Stimulated activated CD8-positive, alpha-beta memory T cell treated with anti-CD3 and anti-CD28 coated beads, Interleukin-7, amount 100 ng/mL, for 48 hours (primary cell): Measurements from ENCODE around the gene TMEM185A.
"Not testable (repeated sequence)": the region's sequence is repeated elsewhere in the genome, so short reads cannot be mapped to it uniquely, and the experiment has no call there.

Experiments used
- DNase-seq, 2 donors: peaks; one replicate each; pipeline ENCODE4 v3.0.0-alpha.2; 2020; ENCODE audit warnings: low read depth in 1 of 2; ENCODE audit errors: extremely low read depth in 1 of 2

TMEM185A gene

DNA sequence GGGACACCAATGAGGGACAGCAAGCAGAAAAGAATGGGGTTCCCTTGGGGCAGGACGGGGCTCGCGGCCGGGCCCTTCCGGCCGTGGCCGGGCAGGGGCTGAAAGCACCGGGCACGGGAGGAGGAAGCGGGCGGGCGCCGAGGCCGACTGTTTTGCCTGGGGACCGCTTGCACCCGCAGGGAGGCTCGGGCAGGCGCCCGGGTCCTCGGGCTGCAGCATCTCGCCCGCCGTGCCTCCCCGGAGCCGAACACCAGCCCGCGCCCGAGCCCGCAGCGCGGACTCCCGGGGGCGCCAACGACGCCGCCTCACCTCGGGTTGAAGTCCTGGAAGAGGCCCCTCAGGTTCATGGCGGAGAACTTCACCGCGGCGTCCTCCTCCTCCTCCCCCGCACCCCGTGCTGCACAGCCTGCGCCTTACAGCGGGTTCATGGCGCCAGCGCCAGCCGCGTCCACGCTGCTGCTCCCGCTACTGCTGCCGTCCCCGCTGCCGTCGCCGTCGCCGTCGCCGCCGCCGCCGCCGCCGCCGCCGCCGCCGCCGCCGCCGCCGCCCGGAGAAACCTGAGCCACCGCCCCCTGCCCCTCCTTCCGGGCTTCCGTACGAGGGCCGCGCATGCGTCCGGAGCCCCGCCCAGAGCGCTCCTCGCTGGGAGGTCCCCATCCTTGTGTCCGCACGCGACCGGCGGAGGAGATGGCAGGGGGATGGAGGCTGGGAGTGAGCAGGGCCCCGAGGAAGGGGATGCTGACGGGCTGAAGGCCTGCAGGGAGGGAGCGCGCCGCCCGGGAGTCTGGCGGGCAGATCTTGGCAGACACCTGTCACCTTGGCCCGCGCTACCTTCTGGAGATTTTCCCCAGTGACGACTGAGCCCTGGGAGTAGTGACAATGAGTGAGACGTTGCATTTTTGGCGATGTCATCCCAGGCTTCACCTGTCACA lies at the start of gene TMEM185A:
TSS of gene TMEM185A (minus strand) at position 559 of the 932 bp plus-strand sequence. CDS start at position 347, 212 bp downstream.
- peak; percentile 46 to 62 for DNase-seq

DNA sequence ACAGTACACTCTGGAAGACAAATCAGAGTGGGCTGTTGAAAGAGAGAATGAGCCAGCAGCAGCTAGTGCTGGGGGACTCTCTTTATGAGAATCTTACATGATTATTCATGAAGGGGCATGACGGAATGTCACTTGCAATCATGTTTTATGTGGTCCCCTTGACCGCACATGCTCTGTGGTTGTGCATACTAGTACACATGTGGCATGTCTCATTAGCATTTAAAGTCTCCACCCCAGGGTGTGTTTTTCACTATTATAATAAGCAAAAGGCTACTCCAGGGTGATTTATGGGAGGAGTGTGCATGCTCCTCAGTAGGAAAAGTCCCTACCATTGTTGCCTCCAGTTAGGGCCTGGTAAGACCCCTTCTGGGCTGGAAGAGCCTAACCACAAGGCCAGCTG lies 49.6 kb upstream of the TMEM185A start:
- DNase-seq: no peak

DNA sequence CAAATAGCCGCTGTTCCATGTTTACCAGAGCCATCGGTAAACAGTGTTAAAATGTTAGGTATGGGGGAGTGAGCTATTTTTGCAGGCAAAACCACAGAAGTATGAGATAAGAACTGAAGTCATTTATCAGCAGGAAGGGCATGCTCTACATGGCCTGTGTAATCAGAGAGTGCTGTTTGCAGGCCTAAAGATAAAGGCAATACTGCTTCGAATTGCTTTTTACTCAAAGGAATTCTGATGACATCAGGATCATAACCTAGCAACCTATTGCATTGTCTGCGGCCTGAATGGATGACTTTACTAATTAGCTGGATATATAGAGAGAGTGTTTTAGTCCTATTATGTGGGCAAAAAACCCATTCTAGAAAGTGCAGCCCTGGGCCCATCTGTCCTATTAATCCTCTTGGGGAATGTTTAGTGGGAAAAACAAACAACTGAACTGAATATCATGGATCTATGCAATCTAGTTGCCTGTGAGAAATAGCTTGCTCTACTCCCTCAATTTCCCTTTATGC lies 47.6 kb upstream of the TMEM185A start:
- not testable (repeated sequence) for DNase-seq

DNA sequence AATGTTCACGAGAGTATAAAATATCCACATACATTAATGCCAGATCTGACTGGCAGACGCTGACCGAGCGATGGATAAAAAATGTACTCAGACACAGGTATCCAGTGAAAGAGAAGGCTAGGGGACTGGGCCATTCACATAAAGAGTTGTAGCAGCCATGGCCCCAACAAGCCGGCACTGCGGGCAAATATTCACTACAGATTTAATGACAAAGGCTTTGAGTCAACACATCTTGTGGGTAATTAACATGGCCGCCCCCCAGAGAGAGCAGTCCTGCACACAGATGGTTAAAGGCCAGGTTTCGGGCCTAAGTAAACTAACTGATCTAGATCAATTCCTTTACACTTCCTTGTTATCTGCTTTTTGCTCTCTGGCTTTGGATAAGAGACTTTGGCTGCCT lies 44.0 kb upstream of the TMEM185A start:
- DNase-seq: not testable (repeated sequence)

DNA sequence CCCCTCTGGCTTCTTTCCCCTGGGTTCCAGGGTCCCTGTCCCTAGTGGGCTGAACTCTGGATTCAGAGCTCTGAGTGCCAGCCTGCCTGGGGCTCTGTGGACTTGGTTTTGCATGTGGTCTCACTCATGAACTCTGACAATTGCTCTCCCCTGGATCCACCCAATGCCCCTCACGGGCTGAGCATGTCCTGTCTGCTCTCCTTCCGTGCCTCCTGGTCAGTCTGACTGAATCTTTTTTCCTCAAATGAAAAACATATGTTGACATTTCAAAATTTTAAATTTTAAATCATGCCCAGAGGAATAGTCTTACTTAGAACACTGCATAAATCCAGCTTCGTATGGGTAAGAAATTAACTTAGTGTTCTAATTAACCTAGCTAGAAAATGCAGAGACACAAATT lies 43.5 kb upstream of the TMEM185A start:
- DNase-seq: not testable (repeated sequence)

DNA sequence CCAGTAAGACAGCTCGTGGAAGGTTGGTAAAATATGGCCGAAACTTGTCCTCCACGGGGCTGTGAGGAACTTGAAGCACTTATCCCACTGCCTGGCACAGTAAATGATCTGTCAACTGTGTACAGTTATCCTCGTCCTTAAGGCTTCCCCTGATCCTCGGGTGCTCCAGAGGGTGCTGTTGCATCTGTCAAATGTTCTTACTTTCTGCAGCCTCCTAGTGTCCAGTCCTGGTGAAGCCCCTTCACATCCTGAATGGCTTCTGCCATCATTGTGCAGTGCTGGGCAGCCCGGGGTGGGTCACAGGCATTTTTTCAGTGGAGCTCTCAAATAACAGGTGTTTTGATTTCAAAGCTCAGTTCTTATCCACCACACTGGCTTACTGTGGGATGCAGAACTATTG lies 29.0 kb upstream of the TMEM185A start:
- not testable (repeated sequence) for DNase-seq

DNA sequence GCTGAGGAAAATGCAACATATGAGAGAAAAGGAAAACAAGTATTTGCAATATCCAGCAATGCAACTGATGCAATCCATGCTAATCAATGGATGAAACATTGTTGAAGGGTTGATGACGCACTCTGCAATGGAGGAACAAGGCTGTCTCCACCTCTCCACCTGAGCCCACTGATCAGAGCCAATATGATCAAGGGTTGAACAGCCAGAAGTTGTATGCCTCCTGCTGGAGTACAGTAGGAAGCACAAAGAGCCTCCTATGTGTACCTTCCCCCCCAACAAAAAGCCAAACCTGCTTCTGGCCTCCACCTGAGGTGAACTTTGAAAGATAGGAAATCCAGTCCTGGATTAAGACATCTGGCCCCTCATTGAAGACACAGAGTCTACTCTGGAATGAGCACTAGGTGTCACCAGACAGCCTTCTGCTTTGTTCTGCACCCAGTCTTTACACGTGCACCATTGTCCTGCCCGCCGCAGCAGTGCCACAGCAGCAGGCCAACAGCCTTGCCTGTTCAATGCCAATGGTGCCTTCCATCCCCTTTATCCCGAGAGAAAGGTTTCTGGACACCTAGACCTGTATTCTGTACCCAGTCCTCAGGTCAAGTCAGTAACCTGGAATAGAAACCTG lies 24.8 kb upstream of the TMEM185A start:
- not testable (repeated sequence) for DNase-seq

DNA sequence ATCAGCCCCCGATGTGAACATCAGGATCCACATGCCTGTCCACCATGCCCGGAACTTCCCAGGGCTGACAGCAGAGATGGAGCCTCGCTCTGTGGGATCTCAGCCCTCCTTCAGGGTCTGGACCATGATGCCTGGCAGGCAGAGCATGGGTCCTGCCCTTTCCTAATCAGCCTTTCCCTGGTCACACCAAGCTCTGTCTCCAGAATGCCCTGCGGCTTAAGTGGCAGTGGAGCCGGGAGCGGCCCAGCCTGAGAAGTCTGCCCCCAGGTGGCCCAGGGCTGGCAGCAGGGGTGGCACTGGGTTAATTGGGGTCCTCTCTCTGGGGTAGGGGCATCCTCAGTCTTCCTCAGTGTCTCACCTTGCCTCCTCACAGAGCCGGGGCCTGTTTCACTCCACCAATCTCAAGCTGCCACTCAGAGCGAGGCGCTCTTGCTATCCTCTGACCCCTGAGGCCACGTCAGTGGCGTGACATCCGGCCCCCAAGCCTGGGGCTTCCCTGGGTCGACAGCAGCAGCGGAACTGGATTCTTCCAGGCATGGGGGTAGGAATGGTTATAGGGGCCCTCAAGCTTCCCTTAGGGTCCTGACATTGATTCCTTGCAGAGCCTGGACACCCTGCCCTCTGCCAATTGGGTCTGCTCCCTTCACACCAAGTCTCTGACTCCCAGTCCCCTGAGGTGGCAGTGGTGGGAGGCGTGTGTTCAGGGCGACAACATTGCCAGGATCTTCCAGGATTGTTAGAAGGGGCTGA lies 20.8 kb upstream of the TMEM185A start:
- DNase-seq: no peak

DNA sequence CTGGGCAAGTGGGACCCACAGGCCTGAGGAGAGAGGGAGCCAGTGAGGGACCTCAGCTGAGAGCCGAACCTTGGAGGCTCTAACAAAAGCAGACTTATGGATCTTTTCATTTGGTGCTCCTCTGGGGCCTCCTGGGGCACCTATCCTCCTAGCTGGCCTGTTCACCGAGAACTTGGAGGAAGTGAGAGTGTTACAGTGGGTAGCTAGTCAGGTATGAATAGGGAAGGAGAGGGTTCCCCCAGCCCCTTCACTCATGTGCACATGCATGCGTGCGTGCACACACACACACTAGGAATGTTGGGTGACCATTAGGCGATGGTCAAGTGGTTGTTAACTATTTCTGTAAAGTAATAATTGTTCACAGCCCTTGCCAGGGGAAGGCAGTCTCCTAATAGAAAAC lies 18.6 kb upstream of the TMEM185A start:
- no peak for DNase-seq

DNA sequence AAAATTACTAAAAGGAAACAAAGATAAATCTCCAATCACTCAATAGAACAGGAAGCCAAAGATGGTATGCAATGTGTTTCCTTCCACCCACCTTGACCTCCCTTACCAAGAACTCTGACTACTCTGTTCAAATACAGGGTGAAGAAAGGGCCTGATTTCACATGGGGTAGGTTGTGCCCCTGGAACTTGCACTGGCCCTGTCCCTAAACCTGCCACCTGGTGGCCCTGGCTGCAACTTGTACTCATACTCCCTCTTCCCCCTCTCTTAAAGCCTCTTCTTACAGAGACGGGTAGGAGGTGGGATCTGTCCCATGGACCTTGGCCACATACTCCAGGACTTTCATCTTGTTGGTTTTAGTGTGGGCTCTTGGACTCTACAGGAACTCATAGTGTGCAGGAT lies 17.3 kb upstream of the TMEM185A start:
- DNase-seq: no peak

DNA sequence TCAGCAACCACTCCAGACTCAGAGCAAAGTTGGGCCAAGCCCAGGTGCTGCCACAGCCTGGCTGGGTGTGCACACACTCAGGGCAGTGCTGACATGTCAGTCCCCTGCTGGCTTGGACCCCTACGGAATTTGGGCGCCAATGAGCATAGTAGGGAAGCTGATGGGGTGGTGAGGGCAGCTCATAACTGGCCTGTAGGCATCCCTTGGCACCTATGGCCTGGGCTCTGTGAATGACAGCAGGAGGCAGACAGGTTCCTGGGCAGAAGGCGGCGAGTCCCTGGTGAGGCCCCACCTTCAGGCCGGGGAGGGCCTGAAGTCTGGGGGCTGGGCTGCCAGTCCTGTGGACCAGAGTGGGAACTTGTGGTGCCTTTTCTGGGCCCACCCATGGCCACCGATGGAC lies 15.9 kb upstream of the TMEM185A start:
- DNase-seq: no peak

DNA sequence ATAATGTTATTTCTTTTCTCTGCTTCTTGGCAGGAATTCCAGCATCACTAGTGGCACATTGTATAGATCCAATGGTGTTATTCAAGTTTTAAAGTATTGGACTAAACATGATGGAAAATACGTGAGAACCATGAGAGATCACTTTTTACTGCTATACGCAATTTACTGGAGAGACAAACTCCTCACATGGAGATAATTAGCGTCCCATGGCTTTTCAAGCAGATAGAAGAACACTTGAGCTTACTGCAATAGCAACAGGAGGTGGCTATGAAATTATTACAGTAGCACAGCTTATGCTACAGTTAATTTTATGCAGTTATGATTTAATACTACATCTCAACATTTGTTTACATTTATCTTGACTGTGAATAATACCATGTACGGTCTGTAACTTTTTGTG lies 11.9 kb upstream of the TMEM185A start:
- DNase-seq: no peak

DNA sequence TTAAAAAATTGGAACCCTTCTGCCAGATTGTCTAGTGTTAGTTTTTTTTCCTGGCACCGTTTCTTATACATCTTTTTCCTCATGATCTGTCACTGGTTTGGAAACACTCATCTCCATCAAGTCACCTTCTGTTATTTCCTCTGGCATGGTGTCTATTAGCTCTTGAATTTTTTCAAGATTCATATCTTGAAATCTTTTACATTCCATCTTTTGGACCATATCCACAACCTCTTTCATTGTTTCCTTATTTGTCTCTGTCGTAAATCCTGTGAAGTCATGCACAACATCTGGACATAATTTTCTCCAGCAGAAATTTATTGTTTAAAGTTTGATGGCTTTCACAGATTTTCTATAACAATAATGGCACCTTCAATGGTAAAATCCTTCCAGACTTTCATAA lies 10.2 kb upstream of the TMEM185A start:
- no peak for DNase-seq

DNA sequence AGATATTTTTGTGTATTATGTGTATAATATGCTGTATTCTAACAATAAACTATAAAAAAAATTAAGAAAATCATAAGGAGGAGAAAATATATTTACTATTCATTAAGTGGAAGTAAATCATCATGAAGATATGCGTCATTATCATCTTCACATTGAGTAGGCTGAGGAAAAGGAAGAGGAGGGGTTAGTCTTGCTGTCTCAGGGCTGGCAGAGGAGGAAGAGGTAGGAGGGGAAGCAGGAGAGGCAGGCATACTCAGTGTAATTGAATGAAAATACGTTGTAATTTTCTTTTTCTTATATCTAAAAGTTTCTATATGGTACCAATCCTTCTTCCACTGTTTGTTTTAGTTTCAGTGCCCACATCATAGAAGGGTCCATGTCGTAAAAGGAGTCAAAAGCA lies 9.8 kb upstream of the TMEM185A start:
- no peak for DNase-seq

DNA sequence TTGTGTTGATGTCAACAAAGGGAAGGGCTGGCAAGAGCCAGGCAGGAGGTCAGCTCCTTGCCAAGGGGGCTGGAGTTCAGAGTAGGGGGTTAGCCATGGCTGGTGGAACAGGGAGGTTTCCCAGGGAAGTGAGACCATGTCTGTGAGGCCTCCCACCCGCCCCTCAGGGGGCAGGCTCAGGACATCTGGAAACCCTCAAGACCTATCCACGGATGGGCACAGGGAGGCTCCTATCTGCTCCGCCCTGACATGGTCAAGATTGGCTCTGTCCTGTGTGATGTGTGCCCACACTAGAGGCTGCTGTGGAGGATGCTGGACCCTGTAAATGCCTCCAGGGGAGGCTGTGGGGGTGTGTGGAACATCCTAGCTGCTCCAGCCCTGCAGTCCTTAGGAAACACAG lies 8.0 kb upstream of the TMEM185A start:
- no peak for DNase-seq

DNA sequence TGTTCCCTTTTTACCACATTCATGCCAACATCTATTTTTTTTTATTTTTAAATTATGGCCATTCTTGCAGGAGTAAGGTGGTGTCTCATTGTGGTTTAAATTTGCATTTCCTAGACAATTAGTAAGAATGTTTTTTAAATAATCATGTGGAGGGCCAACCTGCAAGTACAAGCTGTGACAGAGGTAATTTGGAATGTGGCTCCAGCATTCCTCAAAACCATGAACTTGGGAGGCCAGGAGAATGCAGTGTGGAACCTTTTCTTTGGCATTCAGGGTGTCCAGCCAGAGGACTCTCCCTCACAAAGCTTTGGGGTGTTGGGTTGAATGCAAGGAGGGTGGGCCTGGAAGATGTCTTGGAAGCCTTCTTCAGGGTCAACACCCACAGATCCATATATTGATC lies 7.3 kb upstream of the TMEM185A start:
- DNase-seq: no peak

DNA sequence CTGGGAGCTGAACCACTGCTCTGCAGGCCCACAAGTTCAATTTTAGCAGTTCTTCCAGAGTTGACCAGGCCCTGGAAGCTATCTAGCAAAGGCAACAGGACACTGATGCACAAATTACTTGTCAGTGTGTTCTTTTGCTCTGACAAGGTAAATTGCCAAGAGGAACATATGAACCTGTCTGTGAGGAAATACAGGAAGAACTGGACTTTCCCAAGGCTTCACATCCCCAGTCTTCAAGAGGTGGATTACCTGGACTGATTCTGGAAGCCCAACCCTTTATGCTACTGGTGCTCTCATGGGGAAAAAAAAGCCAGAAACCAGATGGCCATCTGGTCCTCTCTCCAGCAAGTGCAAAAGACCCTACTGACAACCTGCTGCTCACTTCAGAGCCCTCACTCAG lies 1.9 kb upstream of the TMEM185A start:
- DNase-seq: no peak

DNA sequence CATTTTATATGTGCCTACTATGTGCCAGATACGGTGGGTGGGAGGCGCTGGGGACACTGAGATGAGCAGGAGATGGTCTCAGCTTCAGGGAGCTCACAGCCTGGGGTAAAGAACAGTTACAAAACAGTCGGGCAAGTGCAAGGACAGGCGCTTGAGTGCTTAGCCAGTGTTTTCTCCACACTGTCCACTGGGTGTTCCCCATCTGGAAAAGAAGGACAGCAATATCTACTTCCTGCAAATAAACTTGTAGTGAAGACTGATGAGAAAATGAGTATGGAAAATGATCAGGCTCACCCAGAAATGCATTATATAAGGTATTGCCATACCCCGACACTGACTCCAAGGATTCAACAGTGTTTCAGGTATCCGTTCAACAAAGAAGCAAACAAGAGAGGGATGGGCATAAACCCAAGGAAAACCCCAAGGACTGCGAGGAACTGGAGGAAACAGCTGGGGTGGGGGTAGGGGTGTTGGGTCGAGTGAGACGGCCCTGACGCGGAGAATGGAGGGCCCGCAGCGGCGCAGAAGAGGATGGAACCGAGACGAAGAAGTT lies 835 bp downstream of the TMEM185A start:
- no peak for DNase-seq

DNA sequence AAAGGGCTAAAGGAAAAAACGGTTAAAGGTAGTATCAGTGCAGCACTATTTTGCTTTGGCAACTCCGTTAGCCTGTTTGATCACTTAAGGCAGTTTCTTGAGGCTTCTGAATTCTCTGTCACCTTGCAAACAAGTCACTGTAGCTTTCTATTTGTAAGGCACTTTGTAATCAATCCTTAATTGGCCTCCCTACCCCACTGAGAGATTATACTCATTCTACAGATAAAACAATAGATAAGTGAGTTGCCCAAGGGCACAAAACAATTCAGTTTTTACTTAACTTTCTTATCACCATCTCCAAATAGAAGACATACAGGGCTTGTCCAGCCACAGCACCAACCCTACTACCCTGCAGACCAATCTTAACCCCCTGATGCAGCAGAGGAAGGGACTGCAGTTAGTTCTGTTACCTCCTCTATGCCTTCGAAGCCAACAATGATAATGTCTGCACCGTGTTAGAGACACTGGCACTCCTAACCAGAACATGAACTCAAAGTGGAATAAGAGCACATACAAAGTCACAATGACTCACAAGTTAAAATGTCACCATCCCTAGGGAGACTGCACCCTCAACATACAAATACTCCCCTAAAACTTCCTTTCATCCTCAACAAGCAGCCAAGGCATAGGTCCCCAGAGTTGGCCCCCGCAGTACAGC lies 1.7 kb downstream of the TMEM185A start:
- no peak for DNase-seq

DNA sequence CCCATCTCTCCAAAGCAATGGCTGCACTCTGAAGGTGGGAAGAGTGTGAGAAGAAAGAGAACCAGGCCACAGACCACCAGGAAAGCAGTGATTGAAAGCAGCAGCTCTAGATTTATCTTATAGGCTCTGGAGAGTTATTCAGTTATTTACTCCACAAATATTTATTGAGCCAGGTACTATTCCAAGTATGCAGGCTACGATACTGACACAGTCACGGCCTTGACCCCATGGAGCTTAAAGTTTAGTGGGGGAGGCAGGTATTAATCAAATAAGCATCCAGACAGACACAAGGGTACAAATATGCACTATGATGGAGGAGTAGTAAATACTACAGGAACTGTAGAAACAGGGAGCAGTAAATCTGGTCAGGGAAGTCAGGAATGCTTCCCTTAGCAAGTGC lies 2.8 kb downstream of the TMEM185A start:
- DNase-seq: no peak

DNA sequence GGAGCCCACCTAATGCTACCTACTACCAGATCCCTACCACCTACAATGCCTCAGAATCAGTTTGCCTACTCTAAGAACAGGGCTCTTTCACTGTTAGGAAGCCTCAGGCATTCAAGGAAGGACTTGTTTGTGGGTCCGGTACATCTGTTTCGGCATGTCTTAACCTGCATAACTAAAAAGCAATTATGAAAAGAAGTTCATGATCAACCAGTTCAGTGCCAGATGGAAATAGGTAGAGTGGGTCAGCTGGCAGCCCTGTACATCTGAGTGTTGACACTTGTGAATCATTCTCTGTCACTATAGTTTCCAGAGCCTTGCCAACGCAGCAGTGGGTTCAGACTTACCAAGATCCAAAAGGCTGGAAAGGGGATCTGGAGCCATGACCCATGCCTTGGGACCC lies 3.3 kb downstream of the TMEM185A start:
- no peak for DNase-seq
